Lower leg skin (tissue), 3 donors: ENCODE results near the gene TRMT10C.

Experiments
- POLR2A ChIP-seq, 2 donors: fragments of 450-650 bp; IDR thresholded peaks; one replicate each; pipeline ENCODE4 v1.6.1; 2016 to 2017; ENCODE audit warnings: antibody characterized with exemption in 2 of 2, mild to moderate bottlenecking in 1 of 2, moderate library complexity in 1 of 2
- TF ChIP-seq, protein P1 (sequence below), 3 donors: fragments of 450-650 bp; IDR thresholded peaks; one replicate each; pipeline ENCODE4 v1.5.1; 2016; ENCODE audit warnings: antibody characterized with exemption in 3 of 3, mild to moderate bottlenecking in 3 of 3, moderate library complexity in 2 of 3

DNA sequence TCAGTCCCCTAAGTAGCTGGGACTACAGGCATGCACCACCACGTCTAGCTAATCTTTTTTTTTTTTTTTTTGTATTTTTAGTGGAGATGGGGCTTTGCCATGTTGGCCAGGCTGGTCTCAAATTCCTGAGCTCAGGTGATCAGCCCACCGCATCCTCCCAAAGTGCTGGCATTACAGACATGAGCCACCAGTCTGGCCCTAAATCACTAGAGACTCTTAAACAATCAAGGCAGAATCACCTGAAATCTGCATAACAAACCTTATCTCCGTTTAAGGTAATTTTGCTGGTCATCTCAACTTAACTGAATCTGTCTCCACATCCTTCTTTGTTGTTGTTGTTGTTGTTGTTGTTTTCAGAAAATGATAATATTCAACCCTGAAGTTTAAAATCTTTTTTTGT lies 5.6 kb upstream of the TRMT10C start:
- TF ChIP-seq POLR2A (IDR thresholded peaks at IDR 0.05), result no peak
- TF ChIP-seq, protein P1, sequence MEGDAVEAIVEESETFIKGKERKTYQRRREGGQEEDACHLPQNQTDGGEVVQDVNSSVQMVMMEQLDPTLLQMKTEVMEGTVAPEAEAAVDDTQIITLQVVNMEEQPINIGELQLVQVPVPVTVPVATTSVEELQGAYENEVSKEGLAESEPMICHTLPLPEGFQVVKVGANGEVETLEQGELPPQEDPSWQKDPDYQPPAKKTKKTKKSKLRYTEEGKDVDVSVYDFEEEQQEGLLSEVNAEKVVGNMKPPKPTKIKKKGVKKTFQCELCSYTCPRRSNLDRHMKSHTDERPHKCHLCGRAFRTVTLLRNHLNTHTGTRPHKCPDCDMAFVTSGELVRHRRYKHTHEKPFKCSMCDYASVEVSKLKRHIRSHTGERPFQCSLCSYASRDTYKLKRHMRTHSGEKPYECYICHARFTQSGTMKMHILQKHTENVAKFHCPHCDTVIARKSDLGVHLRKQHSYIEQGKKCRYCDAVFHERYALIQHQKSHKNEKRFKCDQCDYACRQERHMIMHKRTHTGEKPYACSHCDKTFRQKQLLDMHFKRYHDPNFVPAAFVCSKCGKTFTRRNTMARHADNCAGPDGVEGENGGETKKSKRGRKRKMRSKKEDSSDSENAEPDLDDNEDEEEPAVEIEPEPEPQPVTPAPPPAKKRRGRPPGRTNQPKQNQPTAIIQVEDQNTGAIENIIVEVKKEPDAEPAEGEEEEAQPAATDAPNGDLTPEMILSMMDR (IDR thresholded peaks at IDR 0.05), result no peak
